HEK293 (cell line): Measurements from ENCODE around the gene IWS1.

Experiments
- ZBTB20 ChIP-seq: fragments of 450-650 bp; formaldehyde crosslinking; IDR thresholded peaks from 2 replicates; pipeline ENCODE4 v1.5.1; 2016; ENCODE audit warnings: missing biosample characterization, missing genetic modification characterization
- TF ChIP-seq, protein P1 (sequence below): fragments of 450-650 bp; formaldehyde crosslinking; IDR thresholded peaks from 2 replicates; pipeline ENCODE4 v1.5.1; 2016; ENCODE audit warnings: missing biosample characterization, missing genetic modification characterization

DNA sequence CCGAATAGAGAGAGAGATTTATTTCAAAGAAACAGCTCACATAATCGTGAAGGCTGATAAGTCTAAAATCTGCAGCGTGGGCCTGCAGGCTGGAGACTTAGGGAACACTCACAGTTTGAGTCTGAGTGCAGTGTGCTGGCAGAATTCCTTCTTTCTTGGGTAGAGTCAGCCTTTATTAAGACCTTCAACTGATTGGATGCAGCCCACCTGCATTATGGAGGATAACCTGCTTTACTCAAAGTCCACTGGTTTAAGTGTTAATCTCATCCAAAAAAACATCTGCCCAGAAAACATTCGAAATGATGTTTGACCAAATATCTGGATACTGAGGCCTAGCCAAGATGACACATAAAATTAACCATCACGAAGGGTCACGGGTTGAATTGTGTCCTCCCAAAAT, 91.8 kb downstream of the IWS1 start:
- TF ChIP-seq, protein P1, sequence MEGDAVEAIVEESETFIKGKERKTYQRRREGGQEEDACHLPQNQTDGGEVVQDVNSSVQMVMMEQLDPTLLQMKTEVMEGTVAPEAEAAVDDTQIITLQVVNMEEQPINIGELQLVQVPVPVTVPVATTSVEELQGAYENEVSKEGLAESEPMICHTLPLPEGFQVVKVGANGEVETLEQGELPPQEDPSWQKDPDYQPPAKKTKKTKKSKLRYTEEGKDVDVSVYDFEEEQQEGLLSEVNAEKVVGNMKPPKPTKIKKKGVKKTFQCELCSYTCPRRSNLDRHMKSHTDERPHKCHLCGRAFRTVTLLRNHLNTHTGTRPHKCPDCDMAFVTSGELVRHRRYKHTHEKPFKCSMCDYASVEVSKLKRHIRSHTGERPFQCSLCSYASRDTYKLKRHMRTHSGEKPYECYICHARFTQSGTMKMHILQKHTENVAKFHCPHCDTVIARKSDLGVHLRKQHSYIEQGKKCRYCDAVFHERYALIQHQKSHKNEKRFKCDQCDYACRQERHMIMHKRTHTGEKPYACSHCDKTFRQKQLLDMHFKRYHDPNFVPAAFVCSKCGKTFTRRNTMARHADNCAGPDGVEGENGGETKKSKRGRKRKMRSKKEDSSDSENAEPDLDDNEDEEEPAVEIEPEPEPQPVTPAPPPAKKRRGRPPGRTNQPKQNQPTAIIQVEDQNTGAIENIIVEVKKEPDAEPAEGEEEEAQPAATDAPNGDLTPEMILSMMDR (tag by site-specific recombination) = no peak
- no peak for TF ChIP-seq ZBTB20 (tag by site-specific recombination)
